K562 (cell line): ENCODE data around the gene TACR2. TPM values are rescaled to one million over a fixed set of nuclear protein-coding genes. Genes with fewer than 3 reads are reported as not detected.

ENCODE experiments used
- ADNP ChIP-seq: fragments of 200-800 bp; sonication (Bioruptor generic); IDR thresholded peaks from 2 replicates; pipeline ENCODE4 v1.6.1; 2016; ENCODE audit warnings: missing genetic modification characterization, missing compliant biosample characterization
- ETV1 ChIP-seq: fragments of 450-650 bp; conservative IDR thresholded peaks from 2 replicates; pipeline ENCODE4 v1.6.1; 2016; ENCODE audit warnings: missing genetic modification characterization, control low read depth, low read depth, missing compliant biosample characterization
- KHSRP ChIP-seq: fragments of 450-650 bp; IDR thresholded peaks from 2 replicates; pipeline ENCODE4 v1.6.1; 2017
- NBN ChIP-seq: fragments of 450-650 bp; IDR thresholded peaks from 2 replicates; pipeline ENCODE4 v1.6.1; 2016; ENCODE audit warnings: low read depth, mild to moderate bottlenecking
- PHB2 ChIP-seq: fragments of 450-650 bp; IDR thresholded peaks from 2 replicates; pipeline ENCODE4 v1.6.1; 2017; ENCODE audit warnings: low read depth
- PML ChIP-seq: IDR thresholded peaks from 2 replicates; pipeline ENCODE4 v1.6.1; 2012; ENCODE audit warnings: low read length, inconsistent platforms
- POLR3A ChIP-seq: IDR thresholded peaks from 2 replicates; pipeline ENCODE4 v1.6.1; 2011; ENCODE audit warnings: borderline replicate concordance, mild to moderate bottlenecking, moderate library complexity; ENCODE audit not compliant: insufficient read length, insufficient read depth; ENCODE audit errors: extremely low read depth
- SMARCA4 ChIP-seq: fragments of 450-650 bp; IDR thresholded peaks from 2 replicates; pipeline ENCODE4 v1.6.1; 2016
- SRSF9 ChIP-seq: fragments of 200-400 bp; formaldehyde crosslinking; IDR thresholded peaks from 2 replicates; pipeline ENCODE4 v1.6.1; 2017; ENCODE audit warnings: low read depth, low read length, borderline replicate concordance
- STAG1 ChIP-seq: sonication (generic); formaldehyde crosslinking; IDR thresholded peaks from 2 replicates; pipeline ENCODE4 v1.5.0; 2020; ENCODE audit warnings: missing genetic modification reagents, borderline replicate concordance
- TFAP4 ChIP-seq: sonication (generic); formaldehyde crosslinking; IDR thresholded peaks from 2 replicates; pipeline ENCODE4 v1.8.0; 2022; ENCODE audit warnings: missing genetic modification reagents, mild to moderate bottlenecking, moderate library complexity, borderline replicate concordance
- ZBTB26 ChIP-seq: fragments of 450-650 bp; formaldehyde crosslinking; IDR thresholded peaks from 2 replicates; pipeline ENCODE4 v1.4.0; 2022; ENCODE audit warnings: missing genetic modification characterization
- ZNF184 ChIP-seq: sonication (generic); formaldehyde crosslinking; IDR thresholded peaks from 2 replicates; pipeline ENCODE4 v1.5.0; 2020; ENCODE audit warnings: missing genetic modification reagents
- ZNF445 ChIP-seq: fragments of 250-450 bp; sonication (Bioruptor Pico); IDR thresholded peaks from 2 replicates; pipeline ENCODE4 v1.4.0; 2020; ENCODE audit warnings: low read depth, mild to moderate bottlenecking, moderate library complexity
- ZNF644 ChIP-seq: fragments of 200-800 bp; sonication (Bioruptor generic); IDR thresholded peaks from 2 replicates; pipeline ENCODE4 v1.6.1; 2016; ENCODE audit warnings: low read depth, missing genetic modification characterization, missing compliant biosample characterization
- polyA plus RNA-seq, 8 experiments: library from polyadenylated mRNA; depleted of rRNA in 4 of 8; stranded (reverse) in 5 of 8; unstranded in 3 of 8; fragments of >200 nt; fragmentation: Nextera tagmentation in 2 of 8; fragmentation: Illumina TruSeq in 1 of 8; extraction: Ambion mirVana in 2 of 8; extraction: Trizol in 1 of 8; gene quantifications; 2 replicates each; pipeline versions ENCODE4 v1.2.1 to v1.2.3, GENCODE V29; 2011 to 2014; ENCODE audit warnings: inconsistent platforms in 1 of 8, missing spikeins in 1 of 8
- total RNA-seq, 7 experiments: library from RNA; depleted of rRNA in 6 of 7; stranded (reverse); fragments of >200 nt in 6 of 7; fragmentation: Illumina TruSeq in 2 of 7; extraction: Trizol in 2 of 7; gene quantifications; 2 replicates each; pipeline versions ENCODE4 v1.2.1 to v1.2.3, GENCODE V29; 2011 to 2021; ENCODE audit warnings: low replicate concordance in 1 of 7
- TF ChIP-seq, protein P1 (sequence below): fragments of 450-650 bp; IDR thresholded peaks from one replicate; pipeline ENCODE4 v1.6.1; 2018; ENCODE audit warnings: mild to moderate bottlenecking, moderate library complexity; ENCODE audit not compliant: partially characterized antibody
- TF ChIP-seq, protein P2 (sequence below), 2 experiments: fragments of 450-650 bp in 1 of 2; IDR thresholded peaks; 2 replicates each; pipeline ENCODE4 v1.6.1; 2011 to 2017; ENCODE audit warnings: low read depth in 2 of 2, antibody characterized with exemption in 1 of 2, borderline replicate concordance in 1 of 2, low read length in 1 of 2, mild to moderate bottlenecking in 1 of 2, mixed read lengths in 1 of 2; ENCODE audit not compliant: control insufficient read depth in 1 of 2
- TF ChIP-seq, protein P3 (sequence below): sonication (generic); formaldehyde crosslinking; IDR thresholded peaks from 2 replicates; pipeline ENCODE4 v1.8.1; 2023; ENCODE audit warnings: mild to moderate bottlenecking, missing genetic modification reagents

The TACR2 gene
- total and polyA plus RNA-seq, 9 of the 15 experiments (the other 6 are each of a cell fraction or from before 2014, with no cell fraction given), result not detected

DNA sequence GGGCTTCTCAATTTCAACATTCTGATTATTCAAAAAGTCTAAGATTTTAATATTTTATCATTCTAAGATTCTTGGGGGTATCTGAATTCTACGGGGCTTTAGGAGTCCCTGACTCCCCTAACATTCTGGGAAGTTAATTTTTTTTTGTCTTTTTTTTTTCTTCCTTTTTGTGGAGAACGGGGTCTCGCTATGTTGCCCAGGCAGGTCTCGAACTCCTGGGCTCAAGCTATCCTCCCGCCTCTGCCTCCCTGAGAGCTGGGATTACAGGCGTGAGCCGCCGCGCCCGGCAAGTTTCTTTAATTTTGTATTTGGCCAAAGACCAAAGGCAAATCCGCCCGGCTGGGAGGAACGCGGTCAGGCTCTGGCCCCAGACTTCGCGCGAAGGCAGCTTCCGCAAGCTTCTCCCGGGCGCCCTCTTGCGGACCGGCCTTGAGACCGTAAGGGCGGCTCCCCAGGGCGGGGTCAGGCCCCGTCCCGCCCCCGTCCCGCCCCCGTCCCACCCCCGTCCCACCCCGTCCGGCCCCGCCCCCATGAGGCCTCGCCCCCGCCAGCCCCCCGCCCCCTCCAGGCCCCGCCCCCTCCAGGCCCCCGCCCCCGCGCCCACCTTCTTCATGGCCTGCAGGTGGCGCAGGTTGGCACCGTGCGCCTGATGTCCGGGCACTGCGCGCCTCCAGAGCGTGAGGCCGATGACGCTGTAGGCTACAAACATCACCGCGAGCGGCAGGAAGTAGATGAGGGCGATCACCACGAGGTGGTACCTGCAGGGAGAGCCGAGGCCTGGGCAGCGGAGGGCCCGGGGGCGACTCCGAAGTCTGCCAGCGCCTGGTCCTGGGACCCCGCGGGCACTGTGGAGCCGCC lies 8.2 kb downstream of the TACR2 start (continued):
- TF ChIP-seq PML, result no peak
- TF ChIP-seq, protein P1, sequence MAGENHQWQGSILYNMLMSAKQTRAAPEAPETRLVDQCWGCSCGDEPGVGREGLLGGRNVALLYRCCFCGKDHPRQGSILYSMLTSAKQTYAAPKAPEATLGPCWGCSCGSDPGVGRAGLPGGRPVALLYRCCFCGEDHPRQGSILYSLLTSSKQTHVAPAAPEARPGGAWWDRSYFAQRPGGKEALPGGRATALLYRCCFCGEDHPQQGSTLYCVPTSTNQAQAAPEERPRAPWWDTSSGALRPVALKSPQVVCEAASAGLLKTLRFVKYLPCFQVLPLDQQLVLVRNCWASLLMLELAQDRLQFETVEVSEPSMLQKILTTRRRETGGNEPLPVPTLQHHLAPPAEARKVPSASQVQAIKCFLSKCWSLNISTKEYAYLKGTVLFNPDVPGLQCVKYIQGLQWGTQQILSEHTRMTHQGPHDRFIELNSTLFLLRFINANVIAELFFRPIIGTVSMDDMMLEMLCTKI, result no peak
- peak; percentile 79 for TF ChIP-seq NBN
- no peak for TF ChIP-seq ZNF644 (tag)
- TF ChIP-seq ZNF184 (CRISPR knock-in tag), result no peak
- no peak for TF ChIP-seq POLR3A
- TF ChIP-seq PHB2, result no peak
- TF ChIP-seq SMARCA4, result peak; percentile 69
- TF ChIP-seq TFAP4 (CRISPR knock-in tag), result peak; percentile 80
- TF ChIP-seq, protein P2, sequence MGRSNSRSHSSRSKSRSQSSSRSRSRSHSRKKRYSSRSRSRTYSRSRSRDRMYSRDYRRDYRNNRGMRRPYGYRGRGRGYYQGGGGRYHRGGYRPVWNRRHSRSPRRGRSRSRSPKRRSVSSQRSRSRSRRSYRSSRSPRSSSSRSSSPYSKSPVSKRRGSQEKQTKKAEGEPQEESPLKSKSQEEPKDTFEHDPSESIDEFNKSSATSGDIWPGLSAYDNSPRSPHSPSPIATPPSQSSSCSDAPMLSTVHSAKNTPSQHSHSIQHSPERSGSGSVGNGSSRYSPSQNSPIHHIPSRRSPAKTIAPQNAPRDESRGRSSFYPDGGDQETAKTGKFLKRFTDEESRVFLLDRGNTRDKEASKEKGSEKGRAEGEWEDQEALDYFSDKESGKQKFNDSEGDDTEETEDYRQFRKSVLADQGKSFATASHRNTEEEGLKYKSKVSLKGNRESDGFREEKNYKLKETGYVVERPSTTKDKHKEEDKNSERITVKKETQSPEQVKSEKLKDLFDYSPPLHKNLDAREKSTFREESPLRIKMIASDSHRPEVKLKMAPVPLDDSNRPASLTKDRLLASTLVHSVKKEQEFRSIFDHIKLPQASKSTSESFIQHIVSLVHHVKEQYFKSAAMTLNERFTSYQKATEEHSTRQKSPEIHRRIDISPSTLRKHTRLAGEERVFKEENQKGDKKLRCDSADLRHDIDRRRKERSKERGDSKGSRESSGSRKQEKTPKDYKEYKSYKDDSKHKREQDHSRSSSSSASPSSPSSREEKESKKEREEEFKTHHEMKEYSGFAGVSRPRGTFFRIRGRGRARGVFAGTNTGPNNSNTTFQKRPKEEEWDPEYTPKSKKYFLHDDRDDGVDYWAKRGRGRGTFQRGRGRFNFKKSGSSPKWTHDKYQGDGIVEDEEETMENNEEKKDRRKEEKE (IDR thresholded peaks at IDR 0.05; ENCODE audit: borderline replicate concordance in 1 of 2, control insufficient read depth in 1 of 2, low read depth in 2 of 2, low read length in 1 of 2), result no peak
- peak; percentile 27 for TF ChIP-seq ETV1 (tag)
- peak; percentile 26; the same call in 1 of the 2 replicates for TF ChIP-seq STAG1 (CRISPR knock-in tag)
- TF ChIP-seq SRSF9, result no peak
- TF ChIP-seq, protein P3, sequence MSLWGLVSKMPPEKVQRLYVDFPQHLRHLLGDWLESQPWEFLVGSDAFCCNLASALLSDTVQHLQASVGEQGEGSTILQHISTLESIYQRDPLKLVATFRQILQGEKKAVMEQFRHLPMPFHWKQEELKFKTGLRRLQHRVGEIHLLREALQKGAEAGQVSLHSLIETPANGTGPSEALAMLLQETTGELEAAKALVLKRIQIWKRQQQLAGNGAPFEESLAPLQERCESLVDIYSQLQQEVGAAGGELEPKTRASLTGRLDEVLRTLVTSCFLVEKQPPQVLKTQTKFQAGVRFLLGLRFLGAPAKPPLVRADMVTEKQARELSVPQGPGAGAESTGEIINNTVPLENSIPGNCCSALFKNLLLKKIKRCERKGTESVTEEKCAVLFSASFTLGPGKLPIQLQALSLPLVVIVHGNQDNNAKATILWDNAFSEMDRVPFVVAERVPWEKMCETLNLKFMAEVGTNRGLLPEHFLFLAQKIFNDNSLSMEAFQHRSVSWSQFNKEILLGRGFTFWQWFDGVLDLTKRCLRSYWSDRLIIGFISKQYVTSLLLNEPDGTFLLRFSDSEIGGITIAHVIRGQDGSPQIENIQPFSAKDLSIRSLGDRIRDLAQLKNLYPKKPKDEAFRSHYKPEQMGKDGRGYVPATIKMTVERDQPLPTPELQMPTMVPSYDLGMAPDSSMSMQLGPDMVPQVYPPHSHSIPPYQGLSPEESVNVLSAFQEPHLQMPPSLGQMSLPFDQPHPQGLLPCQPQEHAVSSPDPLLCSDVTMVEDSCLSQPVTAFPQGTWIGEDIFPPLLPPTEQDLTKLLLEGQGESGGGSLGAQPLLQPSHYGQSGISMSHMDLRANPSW (CRISPR knock-in tag), result no peak
- no peak for TF ChIP-seq ZNF445 (CRISPR knock-in tag)
- no peak for TF ChIP-seq KHSRP
- TF ChIP-seq ADNP, result 0 out of 2 replicates have a peak, but pooled peaks have one; percentile 43
- TF ChIP-seq ZBTB26 (CRISPR knock-in tag), result no peak
